Activated naive CD8-positive, alpha-beta T cell treated with anti-CD3 and anti-CD28 coated beads, Interleukin-2, amount 10 ng/mL, durations not matched to agents 7 days and 5 days (primary cell): Measurements from ENCODE around the gene C10orf53. TPM values are rescaled to one million over a fixed set of nuclear protein-coding genes. Genes with fewer than 3 reads are reported as not detected.

Experiments used
- ATAC-seq: fragments of 150-1000 bp; cut with Tn5 transposase; one replicate; pipeline ENCODE4 v1.10.0; 2021; ENCODE audit warnings: low read depth, moderate library complexity
- POLR2A ChIA-PET: fragments of 350-600 bp; sonication (Branson Sonifier 250); formaldehyde crosslinking; loops from one replicate; lab custom pipeline; 2021; ENCODE audit warnings: antibody characterized with exemption; lab: Charles Lee
- DNase-seq: peaks from one replicate; pipeline ENCODE4 v3.0.0; 2021
- H3K27ac Mint-ChIP-seq: one replicate; pipeline ENCODE4 v1.8.0; 2022; ENCODE audit warnings: mild to moderate bottlenecking, mixed read lengths
- H3K27me3 Mint-ChIP-seq: one replicate; pipeline ENCODE4 v1.8.0; 2022; ENCODE audit warnings: mild to moderate bottlenecking, moderate library complexity, mixed read lengths
- H3K36me3 Mint-ChIP-seq: one replicate; pipeline ENCODE4 v1.8.0; 2021; ENCODE audit warnings: mild to moderate bottlenecking, mixed read lengths
- H3K4me1 Mint-ChIP-seq: one replicate; pipeline ENCODE4 v1.8.0; 2021; ENCODE audit warnings: mixed read lengths
- H3K4me3 Mint-ChIP-seq: one replicate; pipeline ENCODE4 v1.8.0; 2022; ENCODE audit warnings: mild to moderate bottlenecking, moderate library complexity, mixed read lengths
- H3K9me3 Mint-ChIP-seq: one replicate; pipeline ENCODE4 v1.8.0; 2021; ENCODE audit warnings: mixed read lengths
- total RNA-seq, 2 experiments: library from RNA; stranded (reverse); gene quantifications; one replicate each; pipeline ENCODE4 v1.2.3, GENCODE V29; 2021

C10orf53 gene
- total RNA-seq, 2 experiments from 2014 or later, result not detected

DNA sequence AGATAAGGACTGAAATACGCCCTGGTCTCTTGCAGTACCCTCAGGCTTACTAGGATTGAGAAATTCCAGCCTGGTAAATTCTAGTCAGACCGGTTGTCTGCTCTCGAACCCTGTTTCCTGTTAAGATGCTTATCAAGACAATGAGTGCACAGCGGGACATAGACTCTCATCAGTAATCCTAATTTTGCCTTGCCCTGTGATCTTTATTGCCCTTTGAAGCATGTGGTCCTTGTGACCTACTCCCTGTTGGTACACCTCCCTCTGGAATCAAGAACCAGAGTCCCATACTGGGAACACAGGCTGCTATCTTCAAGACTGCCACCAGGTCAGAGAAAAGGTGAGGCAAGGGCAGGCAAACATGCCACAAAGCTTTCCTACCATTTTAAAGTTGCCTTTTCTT, 7.2 kb downstream of the C10orf53 start:
- H3K4me3 Mint-ChIP-seq, result no peak overlapping the region
- H3K27me3 Mint-ChIP-seq, result peaks cover 54% of the 10 kb centered on the region

DNA sequence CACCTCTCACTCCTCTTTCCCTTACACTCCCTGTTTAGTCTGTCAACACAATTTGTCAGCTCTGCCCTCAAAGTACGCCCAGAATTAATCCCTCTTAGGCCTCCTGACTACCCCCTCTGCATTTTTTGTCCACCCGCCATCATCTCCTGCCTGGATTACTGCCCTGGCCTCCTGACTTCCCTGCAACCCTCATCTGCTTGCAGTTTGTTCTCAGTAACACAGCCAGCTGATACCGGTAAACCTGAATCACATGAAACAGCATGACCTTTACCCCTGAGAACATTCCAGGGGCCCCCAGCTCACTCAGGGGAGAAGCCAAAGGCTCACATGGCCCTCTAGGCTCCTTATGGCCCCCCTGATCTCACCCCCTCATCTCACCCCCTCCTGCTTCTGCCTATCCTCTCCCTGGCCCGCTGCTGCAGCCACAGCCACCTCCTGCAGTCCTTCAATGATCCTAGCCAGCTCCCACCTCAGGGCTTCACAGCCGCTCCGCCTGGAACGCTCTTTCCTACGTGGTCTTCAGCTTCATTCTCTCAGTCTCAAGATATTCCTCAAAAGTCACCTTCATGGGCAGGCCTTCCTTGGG, 8.9 kb downstream of the C10orf53 start:
- H3K4me3 Mint-ChIP-seq, result no peak overlapping the region
- ATAC-seq (no peak), DNase-seq (no peak)
- peaks cover 66% of the 10 kb centered on the region for H3K27me3 Mint-ChIP-seq
- H3K4me1 Mint-ChIP-seq, result no peaks in the 10 kb centered on the region
- H3K9me3 Mint-ChIP-seq, result peaks cover 1% of the 10 kb centered on the region
- no peaks in the 10 kb centered on the region for H3K36me3 Mint-ChIP-seq
- POLR2A ChIA-PET, result no interaction called here
- H3K27ac Mint-ChIP-seq, result no peak overlapping the region

More for the DNA sequence above, 7.2 kb downstream of the C10orf53 start:
- H3K4me1 Mint-ChIP-seq, result no peaks in the 10 kb centered on the region
- H3K9me3 Mint-ChIP-seq, result peaks cover 4% of the 10 kb centered on the region
- ATAC-seq, result no peak
- POLR2A ChIA-PET, result no interaction called here
- H3K36me3 Mint-ChIP-seq, result no peaks in the 10 kb centered on the region
- DNase-seq, result no peak
- H3K27ac Mint-ChIP-seq, result no peak overlapping the region

DNA sequence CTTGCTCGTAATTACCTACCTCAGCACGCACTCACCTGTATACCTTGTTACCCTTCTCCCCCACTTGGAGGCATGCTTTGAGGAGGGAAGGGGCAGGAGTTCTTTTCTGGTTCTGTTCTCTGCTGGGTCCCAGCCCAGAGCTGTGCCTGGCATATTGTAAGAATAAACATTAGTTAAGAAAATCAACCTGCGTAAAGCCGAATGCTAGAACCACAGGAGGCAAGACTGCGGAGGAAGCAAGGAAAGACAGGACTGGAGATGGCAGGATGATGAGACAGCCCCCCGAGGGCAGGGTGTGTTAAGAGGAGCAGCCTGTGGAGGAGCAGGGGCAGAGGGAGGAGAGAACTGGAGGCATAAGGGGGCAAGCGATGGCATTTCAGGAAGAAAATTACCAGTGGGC, 9.5 kb downstream of the C10orf53 start:
- POLR2A ChIA-PET, result no interaction called here
- no peak for DNase-seq
- H3K27ac Mint-ChIP-seq, result no peak overlapping the region
- peaks cover 1% of the 10 kb centered on the region for H3K9me3 Mint-ChIP-seq
- no peak overlapping the region for H3K4me3 Mint-ChIP-seq
- ATAC-seq, result no peak
- no peaks in the 10 kb centered on the region for H3K4me1 Mint-ChIP-seq
- H3K27me3 Mint-ChIP-seq, result peaks cover 64% of the 10 kb centered on the region
- no peaks in the 10 kb centered on the region for H3K36me3 Mint-ChIP-seq

DNA sequence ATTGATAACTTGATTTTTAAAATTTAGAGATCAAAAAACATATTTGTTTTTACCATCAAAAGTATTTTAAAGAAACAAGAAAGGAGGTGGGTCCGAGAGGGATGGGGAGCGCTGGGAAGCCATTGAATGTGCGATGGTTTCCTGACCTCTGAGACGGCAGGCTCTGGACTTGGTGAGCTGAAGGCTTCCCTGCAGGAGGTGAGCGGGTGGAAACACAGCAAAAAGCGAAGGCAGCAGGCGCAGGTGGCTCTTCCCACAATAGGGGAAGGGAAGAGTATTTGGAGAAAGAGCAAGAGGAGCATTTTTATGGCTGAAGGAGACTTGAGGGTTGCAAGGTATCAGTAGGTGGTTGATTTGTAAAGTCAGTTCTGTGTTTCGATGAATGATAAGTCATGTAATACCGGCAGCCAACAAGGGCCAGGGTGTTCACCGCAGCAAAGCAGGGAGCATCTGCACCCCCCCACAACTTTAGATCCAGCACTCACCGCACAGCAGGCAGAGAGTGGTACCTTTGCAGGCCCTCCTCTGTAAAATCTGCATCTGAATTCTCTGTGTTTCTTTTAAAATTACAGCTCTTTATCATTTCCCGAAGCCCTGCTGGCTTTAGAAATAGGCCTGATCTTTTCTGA, 10.5 kb downstream of the C10orf53 start:
- DNase-seq, result no peak
- Mint-ChIP-seq H3K4me1 (no peaks in the 10 kb centered on the region), H3K27me3 (peaks cover 62% of the 10 kb centered on the region), H3K9me3 (peaks cover 1% of the 10 kb centered on the region), H3K4me3 (no peak overlapping the region), H3K27ac (no peak overlapping the region), H3K36me3 (no peaks in the 10 kb centered on the region)
- POLR2A ChIA-PET, result no interaction called here
- no peak for ATAC-seq

DNA sequence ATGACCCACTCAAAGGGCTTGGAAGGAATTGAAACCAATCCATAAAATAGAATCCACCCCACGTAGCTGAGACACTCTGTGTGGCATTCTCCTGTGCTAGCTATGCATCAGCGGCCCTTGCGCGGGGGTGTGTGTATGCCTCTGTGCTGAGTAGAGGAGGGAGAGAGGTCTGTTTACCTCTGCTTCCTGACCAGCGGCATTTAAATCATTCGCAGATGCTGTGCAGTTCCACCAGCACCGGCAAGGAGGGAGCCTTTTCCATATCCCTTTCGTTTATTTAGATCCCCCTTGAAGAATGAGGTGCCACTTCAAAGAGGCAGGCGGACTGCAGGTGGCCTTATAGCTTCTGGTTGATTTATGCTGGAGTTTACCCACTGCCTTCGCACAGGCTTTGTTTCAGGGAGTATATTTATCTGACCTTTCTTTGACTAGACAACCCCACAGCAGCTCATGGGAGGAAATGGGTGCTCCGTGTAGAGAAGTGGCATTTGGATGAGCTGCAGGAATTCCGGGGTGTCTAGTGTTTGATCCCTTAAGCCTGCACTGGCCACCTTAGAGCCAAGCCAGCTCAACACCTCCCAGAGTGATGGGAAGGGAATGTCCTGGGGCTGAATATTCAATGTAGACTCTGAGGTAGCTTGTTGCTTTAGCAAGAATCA, 11.4 kb downstream of the C10orf53 start:
- H3K27ac Mint-ChIP-seq, result no peak overlapping the region
- H3K4me3 Mint-ChIP-seq, result no peak overlapping the region
- DNase-seq (no peak), ATAC-seq (no peak)
- POLR2A ChIA-PET, result no interaction called here
- peaks cover 60% of the 10 kb centered on the region for H3K27me3 Mint-ChIP-seq
- H3K36me3 Mint-ChIP-seq, result no peaks in the 10 kb centered on the region
- peaks cover 1% of the 10 kb centered on the region for H3K9me3 Mint-ChIP-seq
- no peaks in the 10 kb centered on the region for H3K4me1 Mint-ChIP-seq

DNA sequence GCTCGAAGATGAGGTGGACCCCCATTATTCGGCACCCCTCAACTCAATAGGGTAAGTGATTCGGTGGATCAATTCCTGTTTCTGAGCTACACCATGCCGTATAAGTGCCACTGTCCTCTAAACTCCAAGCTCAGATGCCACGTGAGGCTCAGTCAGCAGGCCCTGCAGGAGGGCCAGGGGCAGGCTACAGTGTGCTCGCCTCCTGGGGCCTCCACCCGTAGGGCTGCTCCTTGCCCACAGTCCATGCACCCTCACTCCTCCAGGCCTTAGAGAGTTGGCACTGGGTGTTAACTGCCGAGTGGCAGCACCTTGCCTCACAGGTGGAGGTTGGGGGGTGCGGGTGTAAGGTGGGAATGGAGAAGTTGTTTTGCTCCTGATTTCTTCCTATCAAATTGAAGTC, 12.1 kb downstream of the C10orf53 start:
- POLR2A ChIA-PET, result no interaction called here
- DNase-seq (no peak), ATAC-seq (no peak)
- H3K36me3 Mint-ChIP-seq, result no peaks in the 10 kb centered on the region
- peaks cover 60% of the 10 kb centered on the region for H3K27me3 Mint-ChIP-seq
- H3K4me1 Mint-ChIP-seq, result no peaks in the 10 kb centered on the region
- no peak overlapping the region for H3K27ac Mint-ChIP-seq
- H3K9me3 Mint-ChIP-seq, result peaks cover 1% of the 10 kb centered on the region
- H3K4me3 Mint-ChIP-seq, result no peak overlapping the region

DNA sequence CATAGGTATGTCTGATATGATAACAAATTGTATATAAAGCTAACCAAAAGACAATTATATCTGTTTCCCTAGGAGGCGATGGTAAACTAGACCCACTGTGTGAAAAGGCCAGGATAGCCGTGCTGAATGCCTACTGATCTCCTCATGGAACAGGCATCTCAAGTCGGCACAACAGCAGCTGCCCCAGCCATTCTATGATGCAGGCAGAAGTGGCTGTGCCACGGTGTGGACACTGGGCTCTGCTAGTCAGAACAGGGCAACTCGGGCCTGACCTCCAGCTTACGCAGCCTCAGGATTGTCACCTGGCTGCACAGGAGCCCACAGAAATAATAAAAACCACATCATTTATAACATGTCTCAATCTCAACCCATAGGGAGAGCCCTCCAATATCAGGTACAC, 15.0 kb downstream of the C10orf53 start:
- Mint-ChIP-seq H3K4me1 (no peaks in the 10 kb centered on the region), H3K4me3 (no peak overlapping the region), H3K27ac (no peak overlapping the region), H3K36me3 (no peaks in the 10 kb centered on the region), H3K9me3 (peaks cover 1% of the 10 kb centered on the region), H3K27me3 (peaks cover 44% of the 10 kb centered on the region)
- POLR2A ChIA-PET, result no interaction called here
- no peak for DNase-seq
- ATAC-seq, result no peak

DNA sequence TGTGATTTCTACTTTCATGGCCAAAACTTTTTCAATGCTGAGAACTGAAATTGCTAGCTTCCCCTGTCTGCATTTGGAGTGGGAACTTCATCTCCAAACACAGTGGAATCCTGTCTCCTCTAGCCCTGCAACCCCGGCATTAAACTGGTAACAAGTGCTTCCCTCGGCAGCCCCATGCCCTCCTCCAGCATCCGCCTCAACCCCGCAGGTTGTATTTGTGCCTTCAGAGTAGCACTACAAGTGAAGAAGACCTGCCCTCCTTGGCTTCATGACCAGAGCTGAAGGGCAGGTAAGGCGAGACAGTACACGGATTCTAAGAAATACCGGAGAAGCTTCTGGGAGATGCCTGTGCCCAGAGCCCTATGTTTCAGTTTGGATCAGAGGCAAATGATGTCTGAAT, 16.9 kb downstream of the C10orf53 start:
- Mint-ChIP-seq H3K27me3 (peaks cover 26% of the 10 kb centered on the region), H3K4me1 (no peaks in the 10 kb centered on the region), H3K9me3 (no peaks in the 10 kb centered on the region), H3K27ac (no peak overlapping the region), H3K36me3 (no peaks in the 10 kb centered on the region), H3K4me3 (no peak overlapping the region)
- DNase-seq (no peak), ATAC-seq (no peak)
- POLR2A ChIA-PET, result no interaction called here

DNA sequence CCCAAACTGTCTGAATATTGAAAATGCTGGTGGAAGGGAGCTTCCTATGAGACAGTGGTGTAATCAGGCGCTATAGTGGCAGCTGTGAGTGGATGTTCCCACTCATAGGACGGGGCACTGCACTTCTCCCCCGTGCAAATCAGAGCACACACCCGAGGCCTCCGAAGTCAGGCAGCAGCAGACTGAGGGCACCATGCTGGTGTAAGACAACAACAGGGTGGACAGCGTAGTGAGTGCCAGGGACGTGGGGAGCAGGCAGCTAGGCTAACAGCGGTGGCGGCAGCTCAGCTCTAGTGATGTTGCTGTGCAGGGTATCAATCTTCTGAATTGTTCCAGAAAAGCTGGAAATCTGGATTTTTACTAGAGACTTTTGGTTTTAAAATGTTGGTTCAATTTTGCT, 19.2 kb downstream of the C10orf53 start:
- POLR2A ChIA-PET, result no interaction called here
- H3K36me3 Mint-ChIP-seq, result no peaks in the 10 kb centered on the region
- H3K27ac Mint-ChIP-seq, result no peak overlapping the region
- ATAC-seq, result no peak
- peaks cover 10% of the 10 kb centered on the region for H3K27me3 Mint-ChIP-seq
- no peak for DNase-seq
- no peaks in the 10 kb centered on the region for H3K9me3 Mint-ChIP-seq
- H3K4me1 Mint-ChIP-seq, result no peaks in the 10 kb centered on the region
- H3K4me3 Mint-ChIP-seq, result no peak overlapping the region

DNA sequence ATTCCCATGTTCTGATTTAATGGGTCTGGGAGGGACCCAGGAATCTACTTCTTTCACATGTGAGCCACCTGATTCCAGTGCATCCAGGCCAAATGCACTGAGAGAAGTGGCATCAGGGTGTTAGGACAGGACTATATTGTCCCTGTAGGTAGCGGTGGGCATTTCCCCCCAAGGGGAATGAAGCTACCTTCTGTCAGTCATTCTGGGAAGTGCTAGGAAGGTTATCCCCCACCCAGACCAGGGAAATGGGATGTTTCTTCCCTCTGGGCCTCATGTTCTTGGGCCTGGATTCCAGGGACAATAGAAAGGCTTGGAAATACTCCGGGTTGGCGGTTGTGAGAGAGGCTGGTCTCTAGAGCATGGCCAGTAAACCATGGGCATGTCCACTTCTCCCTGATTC, 20.8 kb downstream of the C10orf53 start:
- H3K4me1 Mint-ChIP-seq, result no peaks in the 10 kb centered on the region
- no peak overlapping the region for H3K27ac Mint-ChIP-seq
- DNase-seq (no peak), ATAC-seq (no peak)
- no peak overlapping the region for H3K4me3 Mint-ChIP-seq
- peaks cover 2% of the 10 kb centered on the region for H3K9me3 Mint-ChIP-seq
- H3K27me3 Mint-ChIP-seq, result peaks cover 10% of the 10 kb centered on the region
- H3K36me3 Mint-ChIP-seq, result no peaks in the 10 kb centered on the region
- POLR2A ChIA-PET, result no interaction called here

DNA sequence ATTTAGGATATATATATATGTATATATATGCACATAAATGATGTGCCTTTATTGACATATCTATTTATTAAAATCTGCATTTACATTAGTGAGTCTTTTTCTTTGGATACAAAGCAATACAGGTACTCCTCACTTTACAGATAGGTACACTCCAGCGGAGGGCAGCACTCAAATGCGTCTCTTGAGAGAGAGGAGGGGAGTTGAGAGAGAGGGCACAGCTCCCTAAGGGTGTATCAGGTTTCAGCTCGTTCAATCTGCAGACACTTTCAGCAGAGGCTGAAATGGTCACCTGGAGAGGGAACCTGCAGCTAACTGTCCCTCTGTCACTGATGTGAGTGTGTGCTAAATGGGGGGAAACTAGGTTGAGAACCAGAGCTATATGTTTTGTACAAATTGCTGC, 21.5 kb downstream of the C10orf53 start:
- H3K27ac Mint-ChIP-seq, result no peak overlapping the region
- POLR2A ChIA-PET, result no interaction called here
- no peak overlapping the region for H3K4me3 Mint-ChIP-seq
- H3K9me3 Mint-ChIP-seq, result peaks cover 4% of the 10 kb centered on the region
- H3K36me3 Mint-ChIP-seq, result no peaks in the 10 kb centered on the region
- no peaks in the 10 kb centered on the region for H3K4me1 Mint-ChIP-seq
- DNase-seq, result no peak
- no peak for ATAC-seq
- H3K27me3 Mint-ChIP-seq, result peaks cover 11% of the 10 kb centered on the region

DNA sequence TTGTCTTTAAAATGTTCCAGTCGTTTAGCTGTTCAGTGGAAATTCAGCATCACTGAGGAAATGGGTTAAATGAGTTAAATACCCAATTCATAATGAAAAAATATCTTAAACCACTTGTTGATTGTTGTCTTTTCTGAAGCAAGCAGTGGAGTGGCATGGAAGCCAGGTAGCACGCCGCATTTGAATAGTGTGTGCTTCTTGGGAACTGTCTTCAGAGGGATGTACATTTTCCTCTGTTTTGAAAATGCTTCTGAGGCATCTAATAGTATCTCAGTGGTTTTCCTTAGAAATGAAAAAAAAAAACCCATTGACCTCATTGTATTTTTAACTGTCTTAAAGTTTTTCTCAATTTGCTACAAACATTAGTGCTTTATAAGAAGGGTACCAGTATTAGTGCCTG, 28.1 kb downstream of the C10orf53 start:
- no peak overlapping the region for H3K27ac Mint-ChIP-seq
- H3K36me3 Mint-ChIP-seq, result no peaks in the 10 kb centered on the region
- H3K4me1 Mint-ChIP-seq, result no peaks in the 10 kb centered on the region
- ATAC-seq (no peak), DNase-seq (no peak)
- H3K9me3 Mint-ChIP-seq, result peaks cover 4% of the 10 kb centered on the region
- POLR2A ChIA-PET, result no interaction called here
- no peak overlapping the region for H3K4me3 Mint-ChIP-seq
- peaks cover 10% of the 10 kb centered on the region for H3K27me3 Mint-ChIP-seq

DNA sequence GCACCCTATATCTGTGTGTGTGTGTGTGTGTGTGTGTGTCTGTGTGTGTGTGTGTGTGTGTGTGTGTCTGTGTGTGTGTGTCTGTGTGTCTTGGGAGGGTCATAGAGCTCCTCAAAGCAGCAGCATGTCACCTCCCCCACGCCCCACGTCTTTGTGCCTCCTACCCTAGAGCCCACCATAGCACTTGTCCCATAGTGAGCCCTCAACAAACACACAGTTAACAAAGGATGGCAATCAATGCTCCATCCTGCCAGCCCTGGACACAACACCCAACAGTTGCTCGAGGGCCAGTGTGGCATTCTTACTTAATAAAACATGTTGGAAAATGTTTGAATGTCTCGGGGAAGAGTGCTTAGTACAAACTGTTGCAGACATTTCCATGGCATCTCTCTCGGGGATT, 30.5 kb downstream of the C10orf53 start:
- H3K4me3 Mint-ChIP-seq, result no peak overlapping the region
- ATAC-seq, result no peak
- no peaks in the 10 kb centered on the region for H3K36me3 Mint-ChIP-seq
- no peak for DNase-seq
- no peaks in the 10 kb centered on the region for H3K4me1 Mint-ChIP-seq
- H3K27ac Mint-ChIP-seq, result no peak overlapping the region
- H3K27me3 Mint-ChIP-seq, result peaks cover 9% of the 10 kb centered on the region
- peaks cover 5% of the 10 kb centered on the region for H3K9me3 Mint-ChIP-seq
- POLR2A ChIA-PET, result no interaction called here

DNA sequence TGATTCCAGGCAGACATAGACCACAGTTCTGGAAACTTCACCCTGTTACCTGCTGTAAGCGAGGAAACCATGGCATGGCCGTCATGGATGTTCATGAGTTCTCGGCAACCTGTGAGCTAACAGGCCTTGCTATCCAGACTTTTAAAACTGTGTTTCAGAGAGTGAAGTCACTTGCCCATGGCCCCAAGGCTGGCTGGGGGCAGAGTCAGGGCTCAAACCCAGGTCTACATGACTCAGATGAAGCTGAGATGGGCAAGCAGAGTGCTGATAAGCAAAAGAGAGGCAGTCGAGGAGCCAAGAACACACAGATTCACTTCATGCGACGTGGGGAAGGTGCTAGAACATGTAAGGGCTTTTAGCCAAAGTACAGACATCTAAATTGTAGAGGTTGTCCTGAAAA, 31.5 kb downstream of the C10orf53 start:
- POLR2A ChIA-PET, result no interaction called here

More for the DNA sequence above, 31.5 kb downstream of the C10orf53 start:
- Mint-ChIP-seq H3K4me1 (no peaks in the 10 kb centered on the region), H3K27ac (no peak overlapping the region), H3K4me3 (no peak overlapping the region), H3K9me3 (peaks cover 2% of the 10 kb centered on the region), H3K27me3 (peaks cover 5% of the 10 kb centered on the region), H3K36me3 (no peaks in the 10 kb centered on the region)
- no peak for ATAC-seq
- DNase-seq, result no peak
